NCI-H2196 treated with DMSO at 0.1 percent for 48 hours (cell line): Measurements from ENCODE around the gene APCDD1L.
"Not testable (repeated sequence)": the region's sequence is repeated elsewhere in the genome, so short reads cannot be mapped to it uniquely, and the experiment has no call there.

Experiments used
- DNase-seq: peaks from one replicate; lab custom pipeline; 2025; ENCODE audit not compliant: unreplicated experiment; lab: John Stamatoyannopoulos, UW

Gene APCDD1L

DNA sequence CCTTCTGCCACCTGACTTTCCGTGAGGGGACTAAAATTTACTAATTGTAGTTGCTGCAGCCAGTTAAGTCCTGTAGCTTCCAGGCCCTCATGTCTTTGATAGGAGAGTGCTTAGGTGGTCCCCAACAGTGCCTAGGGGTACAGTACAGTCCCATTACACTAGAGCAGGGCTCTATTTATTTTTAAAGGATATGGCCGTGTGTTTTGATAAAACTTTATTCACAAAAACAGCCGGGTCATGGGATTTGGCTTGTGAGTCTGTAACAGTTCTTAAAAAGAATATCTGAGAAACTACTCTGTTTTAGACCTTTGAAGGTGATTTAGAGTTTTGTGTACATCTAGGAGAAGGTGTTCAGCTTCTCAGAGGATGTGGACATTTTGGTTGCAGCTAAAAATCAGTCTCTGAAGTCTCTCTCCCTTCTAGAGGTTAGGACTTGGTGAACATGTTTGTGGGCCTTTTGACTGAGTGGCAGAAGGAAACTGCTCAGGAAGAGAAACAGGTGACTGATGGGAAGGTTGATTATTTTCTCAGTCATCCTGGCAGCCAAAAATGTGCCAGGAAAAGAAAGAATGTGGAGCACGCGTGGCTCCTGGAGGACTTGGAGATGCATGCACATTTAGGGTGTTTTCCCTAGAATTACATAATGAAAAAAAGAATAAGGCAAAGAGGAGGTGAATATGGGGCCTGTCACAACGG is 68.8 kb downstream of the APCDD1L start:
- DNase-seq: no peak

DNA sequence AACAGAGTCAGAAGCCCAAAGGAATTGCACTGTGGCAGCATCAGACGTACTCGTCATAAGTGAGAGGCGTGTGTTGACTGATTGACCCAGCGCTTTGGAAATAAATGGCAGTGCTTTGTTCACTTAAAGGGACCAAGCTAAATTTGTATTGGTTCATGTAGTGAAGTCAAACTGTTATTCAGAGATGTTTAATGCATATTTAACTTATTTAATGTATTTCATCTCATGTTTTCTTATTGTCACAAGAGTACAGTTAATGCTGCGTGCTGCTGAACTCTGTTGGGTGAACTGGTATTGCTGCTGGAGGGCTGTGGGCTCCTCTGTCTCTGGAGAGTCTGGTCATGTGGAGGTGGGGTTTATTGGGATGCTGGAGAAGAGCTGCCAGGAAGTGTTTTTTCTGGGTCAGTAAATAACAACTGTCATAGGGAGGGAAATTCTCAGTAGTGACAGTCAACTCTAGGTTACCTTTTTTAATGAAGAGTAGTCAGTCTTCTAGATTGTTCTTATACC is 70.4 kb downstream of the APCDD1L start:
- DNase-seq: no peak

DNA sequence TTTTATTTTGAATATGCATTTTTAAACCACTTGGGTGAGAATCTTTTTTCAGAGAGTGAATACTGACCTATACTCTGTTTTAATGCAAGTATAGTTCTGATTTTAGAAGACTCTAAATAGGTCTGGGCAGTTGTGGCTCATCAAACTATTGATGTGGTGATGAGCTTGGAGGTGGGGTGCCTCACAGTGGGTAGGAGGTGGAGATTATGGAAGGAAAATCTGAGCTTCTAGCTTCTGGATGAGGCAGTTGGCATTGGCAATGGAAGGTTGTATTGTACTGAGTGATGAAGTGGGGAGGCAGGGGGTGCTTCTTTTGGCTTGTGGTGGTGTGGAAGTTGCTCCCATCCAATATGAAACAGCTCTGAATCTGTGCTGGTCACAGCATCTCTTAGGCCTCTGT is 73.5 kb downstream of the APCDD1L start:
- no peak for DNase-seq

DNA sequence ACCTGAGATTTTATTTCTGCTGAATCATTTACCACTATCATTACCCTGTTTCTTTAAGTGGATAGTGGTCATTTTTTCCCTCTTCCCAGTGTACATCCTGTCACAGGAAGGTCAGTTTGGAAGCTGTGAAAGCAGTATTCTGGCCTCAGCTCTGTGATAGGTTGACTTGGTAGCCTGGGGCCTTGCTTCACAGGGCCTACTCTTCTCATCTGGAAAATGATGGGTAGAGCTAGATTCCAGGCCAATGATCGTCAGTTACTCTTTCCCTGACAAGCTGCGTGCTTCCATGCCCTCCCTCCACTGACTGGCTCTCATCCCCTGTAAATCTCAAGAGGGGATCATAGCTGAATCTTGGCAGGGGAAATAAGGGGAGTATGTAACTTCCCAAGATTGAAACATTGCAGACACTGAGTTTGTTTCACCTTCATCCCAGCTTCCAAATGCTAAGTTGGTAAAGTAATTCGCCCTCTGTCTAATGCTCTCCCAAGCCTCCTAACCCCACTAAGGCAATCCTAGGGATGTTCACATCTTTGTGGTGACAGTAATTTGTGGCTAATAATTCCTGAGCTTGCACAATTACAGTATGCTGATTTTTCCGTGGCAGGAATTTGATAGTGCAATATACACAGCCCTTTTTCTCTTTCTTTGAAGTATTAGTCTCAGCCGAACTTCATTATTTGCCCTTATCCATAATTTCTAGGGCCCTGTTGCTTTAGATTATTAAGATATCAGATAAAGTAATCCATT is 75.0 kb downstream of the APCDD1L start:
- DNase-seq: no peak

DNA sequence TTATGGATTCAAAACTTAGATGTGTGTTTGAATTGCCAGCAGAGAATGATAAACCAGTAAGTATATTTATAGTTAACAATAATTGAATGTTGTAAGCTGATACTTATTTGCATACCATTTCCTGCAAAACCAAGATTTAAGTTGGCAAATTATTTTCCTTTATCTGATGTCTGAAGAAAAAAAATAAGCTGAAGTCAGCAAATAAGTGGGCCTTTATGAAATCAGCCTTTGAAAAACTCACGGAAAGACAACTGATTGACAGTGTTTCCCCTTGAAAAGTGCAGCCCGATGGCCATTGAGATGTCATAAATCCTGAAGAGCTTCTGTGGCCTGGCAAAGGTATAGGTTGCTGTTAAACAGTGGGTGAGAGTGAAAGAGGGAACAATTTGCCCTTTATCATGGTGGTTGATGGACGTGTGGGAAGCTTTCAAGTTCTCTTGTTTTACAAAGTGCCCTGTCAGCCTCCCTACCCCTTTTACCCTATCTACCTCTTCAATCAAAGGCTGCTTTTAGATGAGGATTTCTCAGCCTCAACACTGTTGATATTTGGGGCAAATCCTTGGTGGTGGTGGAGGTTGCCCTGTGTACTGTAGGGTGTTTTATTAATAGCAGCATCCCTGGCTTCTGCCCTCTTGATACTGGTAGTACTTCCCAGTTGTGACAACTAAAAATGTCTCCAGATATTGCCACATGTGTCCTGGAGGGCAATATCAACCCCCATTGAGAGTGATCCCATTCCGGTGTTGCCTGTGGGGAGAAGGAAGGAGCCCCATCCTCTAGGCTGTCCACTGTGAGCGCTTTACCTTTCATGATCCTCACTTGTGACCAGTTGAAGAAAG is 76.0 kb downstream of the APCDD1L start:
- DNase-seq: no peak

DNA sequence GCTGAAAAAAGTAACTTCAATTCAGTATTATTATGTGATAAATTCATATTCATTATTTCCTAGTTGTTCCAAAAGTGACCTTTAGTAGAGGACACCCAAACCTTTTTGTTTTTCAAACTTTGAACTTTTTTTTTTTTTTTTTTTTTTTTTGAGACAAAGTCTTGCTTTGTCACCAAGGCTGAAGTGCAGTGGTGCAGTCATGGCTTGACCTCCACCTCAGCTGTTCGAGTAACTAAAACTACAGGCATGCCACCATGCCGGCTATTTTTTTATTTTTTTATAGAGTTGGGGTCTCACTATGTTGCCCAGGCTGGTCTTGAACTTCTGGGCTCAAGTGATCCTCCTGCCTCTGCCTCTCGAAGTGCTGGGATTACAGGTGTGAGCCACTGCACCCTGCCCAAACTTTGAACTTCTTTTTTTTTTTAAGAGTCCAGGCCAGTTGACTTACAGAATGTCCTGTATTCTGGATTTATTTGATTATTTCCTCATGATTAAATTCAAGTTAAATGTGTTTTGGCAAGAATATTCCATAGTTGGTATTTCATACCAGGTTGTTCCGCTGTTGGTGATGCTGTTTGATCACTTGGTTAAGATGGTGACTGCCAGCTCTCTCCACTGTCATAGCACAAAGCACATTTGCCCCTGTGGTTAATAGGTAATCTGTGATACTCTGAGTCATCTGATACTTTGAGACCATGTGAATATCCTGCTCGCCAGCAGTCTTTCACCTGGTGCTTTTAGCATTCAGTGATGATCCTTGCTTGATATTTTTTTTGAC is 78.1 kb downstream of the APCDD1L start:
- no peak for DNase-seq

DNA sequence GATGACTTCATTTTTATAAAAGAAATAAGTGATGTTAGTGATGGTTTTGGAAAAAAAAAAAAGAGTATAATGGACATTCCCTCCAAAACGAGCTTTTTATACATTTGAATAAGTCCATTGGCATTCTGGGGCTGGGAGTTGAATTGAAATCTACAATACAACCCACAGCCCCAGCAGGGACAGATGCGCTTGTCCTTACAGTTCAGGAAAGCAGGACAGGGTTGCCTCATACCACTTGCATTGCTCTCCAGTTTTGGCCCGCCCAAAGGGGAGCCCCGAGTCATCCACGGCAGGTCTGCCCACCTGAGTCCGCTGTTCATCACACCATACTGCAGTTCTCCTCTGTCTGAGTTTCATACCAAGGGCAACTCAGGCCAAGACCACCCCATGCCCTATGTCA is 80.0 kb downstream of the APCDD1L start:
- DNase-seq: no peak

DNA sequence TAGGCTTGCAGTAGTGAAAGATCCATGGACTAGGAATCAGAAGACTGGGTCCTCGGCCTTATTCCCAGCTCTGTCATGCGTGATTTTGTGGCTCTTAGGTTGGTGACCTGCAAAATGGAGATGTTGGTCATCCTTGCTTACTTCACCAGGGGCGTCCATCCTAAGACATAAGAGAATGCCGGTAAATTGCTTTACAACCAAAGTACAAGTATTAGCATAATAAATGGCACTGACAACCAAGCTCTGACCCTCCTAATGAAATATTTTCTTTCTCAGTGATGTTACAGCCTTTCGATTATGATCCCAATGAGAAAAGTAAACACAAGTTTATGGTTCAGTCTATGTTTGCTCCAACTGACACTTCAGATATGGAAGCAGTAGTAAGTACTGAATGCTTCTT is 80.9 kb downstream of the APCDD1L start:
- no peak for DNase-seq

DNA sequence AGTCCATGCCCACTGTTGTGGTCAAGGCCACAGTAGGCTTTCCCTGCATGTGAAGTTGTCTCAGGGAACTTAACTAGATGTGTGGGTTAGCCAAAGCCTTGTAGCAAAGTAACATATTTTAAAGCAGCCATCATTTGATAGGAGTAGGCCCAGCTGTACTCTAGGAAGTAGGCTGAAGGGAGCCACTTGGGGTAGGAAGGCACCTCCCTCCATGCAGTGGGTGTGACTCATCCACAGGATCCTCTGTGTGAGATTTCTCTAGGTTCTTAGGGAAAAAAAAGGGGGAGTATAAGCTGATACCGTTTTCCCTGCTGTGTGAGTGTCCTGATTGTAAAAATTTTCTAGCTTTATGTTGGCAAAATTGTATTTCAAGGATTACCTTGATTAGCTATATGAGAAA is 81.4 kb downstream of the APCDD1L start:
- no peak for DNase-seq

DNA sequence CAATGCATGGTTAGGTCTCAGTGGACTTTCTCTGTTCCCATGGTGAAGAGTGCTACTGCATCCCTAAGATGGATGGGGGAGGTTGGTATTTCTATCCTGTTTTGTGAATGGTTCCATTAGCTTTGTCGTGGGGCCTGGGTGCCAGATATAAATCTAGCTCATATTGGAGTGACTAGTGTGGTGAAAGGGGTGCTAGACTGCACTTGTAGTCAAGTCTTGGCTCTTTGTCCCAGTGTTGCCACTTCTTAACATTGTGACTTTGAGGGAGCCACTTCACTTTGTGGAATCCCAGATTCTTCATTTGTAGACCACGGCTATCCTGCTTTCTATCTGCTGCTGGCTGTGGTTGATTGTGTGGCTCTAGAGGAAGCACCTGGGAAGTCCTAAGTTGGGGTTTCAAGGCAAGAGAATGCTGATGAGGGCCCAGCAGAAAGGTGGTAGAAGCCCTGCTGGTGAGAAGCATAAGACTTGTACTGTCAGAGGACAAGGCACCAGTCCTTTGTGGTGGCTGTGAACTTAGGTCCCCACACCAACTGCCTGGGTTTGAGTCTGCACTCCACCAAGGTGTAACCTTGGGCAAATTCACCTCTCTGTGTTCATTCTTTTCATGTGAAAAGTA is 82.1 kb downstream of the APCDD1L start:
- no peak for DNase-seq

DNA sequence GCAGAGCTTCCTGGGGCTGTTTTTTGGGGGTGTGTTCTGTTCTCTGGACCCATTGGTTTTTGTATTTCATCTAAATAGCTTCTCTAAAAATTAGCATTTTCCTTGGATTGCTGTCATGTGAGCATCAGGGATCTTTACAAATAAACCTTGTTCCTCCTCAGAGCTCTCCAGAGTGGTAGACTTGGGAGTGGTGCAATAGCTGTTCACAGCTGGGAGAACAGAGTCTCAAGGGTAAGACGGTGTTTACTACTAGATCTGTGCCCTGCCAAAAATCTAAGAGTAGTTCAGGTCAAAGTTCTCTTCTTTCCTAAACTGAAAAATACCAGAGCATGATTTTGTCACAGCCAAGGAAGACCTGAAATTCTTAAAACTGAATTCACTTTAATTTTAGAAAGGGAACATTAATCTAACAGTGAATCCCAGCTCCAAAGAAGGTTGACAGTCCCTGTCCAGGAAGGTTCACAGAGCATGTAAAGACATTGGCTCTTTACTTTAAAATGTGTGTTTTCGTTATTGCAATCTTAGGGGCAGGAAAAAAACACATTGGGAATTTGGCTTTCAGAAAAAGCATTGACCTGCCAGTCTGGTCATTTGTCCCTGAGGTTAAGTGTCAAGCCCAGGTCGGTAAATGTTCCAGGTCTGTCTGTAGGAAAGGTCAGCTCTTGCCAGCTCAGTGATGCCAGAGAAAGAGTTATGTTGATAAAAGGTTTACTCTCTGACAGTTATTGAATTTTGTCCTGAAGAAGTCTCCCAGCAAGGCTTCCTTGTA is 82.8 kb downstream of the APCDD1L start:
- DNase-seq: no peak

DNA sequence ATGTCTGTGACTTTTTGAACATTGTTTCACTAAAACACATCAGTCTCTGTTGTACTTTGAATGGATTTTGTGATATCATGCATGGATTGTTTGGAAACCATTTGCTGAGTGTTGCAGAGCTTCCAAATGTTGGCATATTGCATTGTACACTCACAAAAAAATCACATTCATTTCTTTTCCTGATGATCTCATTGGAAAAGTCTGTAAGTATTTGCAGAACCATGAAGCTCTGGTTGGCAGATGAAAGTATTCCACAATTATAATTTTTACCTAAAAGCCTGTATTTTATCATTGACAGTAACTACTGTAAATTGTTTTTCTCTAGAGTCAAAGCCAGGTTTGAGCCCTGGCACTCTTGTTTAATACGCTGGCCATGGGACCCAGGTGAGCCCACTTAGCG is 84.1 kb downstream of the APCDD1L start:
- no peak for DNase-seq

DNA sequence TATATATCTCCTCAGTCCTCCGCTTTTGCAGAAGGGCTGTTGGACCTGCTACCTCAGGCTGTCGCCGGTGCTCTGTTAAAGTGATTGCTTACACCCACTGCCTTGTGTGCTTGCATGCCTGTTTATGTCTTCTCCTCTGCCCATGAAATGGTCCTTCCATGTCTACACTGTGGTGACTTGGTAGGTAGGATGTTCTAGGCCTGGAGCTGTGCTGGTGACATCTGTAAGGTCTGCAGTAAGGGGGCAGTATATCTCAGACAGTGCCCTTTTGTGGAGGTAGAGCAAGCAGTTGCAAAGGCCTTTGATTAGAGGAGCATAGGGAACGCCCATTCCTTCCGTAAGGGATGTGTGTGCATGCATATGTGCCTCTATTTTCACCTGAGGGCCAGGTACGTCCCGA is 85.9 kb downstream of the APCDD1L start:
- DNase-seq: no peak

DNA sequence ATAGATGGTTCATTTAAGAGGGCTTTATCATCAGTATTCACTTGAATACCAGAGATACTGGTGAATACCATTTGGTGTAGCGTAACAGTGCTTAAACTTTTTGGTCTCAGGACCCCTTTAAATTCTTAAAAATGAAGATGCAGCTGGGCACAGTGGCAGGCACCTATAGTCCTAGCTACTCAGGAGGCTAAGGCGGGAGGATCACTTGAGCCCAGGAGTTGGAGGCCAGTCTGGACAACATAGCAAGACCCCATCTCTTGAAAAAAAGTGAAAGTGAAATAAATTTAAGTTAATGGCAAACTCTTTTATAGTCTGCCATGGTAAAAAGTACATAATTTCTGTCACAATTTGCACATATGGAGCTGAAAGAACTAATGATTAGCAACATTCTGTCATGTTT is 86.8 kb downstream of the APCDD1L start:
- no peak for DNase-seq

DNA sequence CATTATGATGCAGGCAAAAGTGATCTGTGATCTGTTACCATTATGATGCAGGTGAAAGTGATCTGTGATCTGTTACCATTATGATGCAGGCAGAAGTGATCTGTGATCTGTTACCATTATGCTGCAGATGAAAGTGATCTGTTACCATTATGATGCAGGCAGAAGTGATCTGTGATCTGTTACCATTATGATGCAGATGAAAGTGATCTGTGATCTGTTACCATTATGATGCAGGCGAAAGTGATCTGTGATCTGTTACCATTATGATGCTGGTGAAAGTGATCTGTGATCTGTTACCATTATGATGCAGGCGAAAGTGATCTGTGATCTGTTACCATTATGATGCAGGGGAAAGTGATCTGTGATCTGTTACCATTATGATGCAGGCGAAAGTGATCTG is 87.6 kb downstream of the APCDD1L start:
- not testable (repeated sequence) for DNase-seq

DNA sequence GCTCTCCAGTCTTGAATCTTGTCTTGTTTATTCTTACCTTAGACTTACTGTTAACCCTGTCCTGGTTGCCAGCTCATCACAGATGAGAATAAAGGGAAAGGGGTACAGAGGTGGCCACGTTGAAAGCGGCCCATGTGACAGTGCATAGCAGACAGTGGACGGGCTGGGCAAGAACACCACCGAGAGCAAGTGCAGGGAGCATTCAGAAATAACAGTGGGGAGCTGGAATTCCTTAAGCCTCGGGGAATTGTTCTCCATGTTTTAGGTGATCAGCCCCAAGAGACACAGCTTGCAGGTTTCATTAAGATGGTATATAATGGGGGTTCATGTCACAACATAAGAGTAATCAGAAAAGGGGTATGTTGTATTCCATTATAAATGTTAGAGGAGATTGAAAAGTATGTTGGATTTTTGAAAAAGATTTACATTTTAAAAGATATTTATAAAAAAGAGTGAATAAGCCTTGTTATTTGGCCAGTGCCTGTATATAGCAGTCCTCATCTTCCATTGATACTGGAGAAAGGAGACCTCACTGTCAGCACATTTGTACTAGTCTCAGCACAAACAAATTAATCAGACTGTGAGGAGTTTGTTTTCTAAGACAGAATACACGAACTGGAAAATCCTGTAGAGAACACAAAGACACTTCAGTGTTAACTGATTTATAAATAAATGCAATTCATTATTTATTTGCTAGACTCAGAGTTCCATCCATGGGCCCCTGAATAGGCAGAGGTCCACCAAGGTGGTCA is 90.8 kb downstream of the APCDD1L start:
- no peak for DNase-seq

DNA sequence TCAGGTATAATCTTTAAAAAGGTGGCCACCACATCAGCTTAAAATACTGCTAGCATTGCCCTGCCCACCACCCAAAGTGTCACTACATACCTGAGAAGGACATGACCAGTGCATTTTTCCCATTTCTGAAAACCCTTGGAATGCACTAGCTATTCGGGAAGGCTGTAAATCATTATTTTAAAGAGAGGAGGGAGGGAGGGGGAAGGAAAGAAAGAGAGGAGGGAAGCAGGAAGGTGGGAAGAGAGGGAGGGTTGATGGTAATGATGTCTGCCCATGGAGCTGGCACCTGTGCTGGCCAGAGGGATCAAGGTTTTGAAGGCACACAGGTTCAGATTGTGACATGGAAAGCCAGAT is 93.7 kb downstream of the APCDD1L start:
- no peak for DNase-seq

DNA sequence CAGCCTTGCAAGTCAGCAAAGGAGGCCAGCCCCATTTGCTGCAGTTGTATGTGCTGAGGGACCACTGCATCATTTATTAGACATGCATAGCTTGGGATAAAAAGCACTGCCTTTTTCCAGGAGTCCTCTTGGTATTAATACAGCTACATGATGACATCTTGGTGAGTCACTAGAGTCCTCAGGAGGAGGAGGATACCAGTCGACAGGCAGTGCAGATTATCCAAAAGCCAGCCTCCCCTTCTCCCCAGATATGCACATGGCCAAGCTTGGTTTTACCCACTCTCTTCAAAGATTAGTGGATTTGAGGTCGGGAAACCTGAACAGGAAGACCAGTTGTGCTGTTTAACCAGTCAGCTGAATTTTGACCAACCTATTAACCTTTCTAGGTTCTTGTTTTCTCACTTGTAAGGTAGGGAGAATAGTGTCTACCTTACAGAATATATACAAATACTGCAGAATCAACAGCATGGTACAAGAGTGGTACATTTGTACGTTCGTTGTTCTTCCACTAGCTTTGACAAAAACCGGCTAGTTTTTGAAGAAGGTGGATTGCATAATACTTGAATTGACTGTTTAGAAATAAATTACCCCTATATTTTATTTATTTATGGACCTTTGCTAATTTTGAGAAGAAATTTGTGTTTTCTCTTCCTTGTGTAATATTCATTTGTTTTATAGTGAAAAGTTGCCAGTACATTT is 94.3 kb downstream of the APCDD1L start:
- no peak for DNase-seq
